DND-41 (cell line): Measurements from ENCODE around the gene ATP6V1B1.

Source experiments
- ATAC-seq: fragments of 200-7000 bp; cut with Tn5 transposase; 3 replicates; pipeline ENCODE4 v1.9.1; 2021; ENCODE audit warnings: low read depth; ENCODE audit not compliant: insufficient read depth
- DNase-seq: peaks from one replicate; pipeline ENCODE4 v3.0.0-alpha.2; 2020
- H2AFZ ChIP-seq: 2 replicates; pipeline ENCODE4 v1.6.0; 2012; ENCODE audit warnings: low read depth, low read length
- H3K27ac ChIP-seq: 2 replicates; pipeline ENCODE4 v1.5.1; 2012; ENCODE audit warnings: low read length, inconsistent platforms
- H3K27me3 ChIP-seq: fragments of 200-600 bp; sonication (generic); 2 replicates; pipeline ENCODE4 v1.6.0; 2012; ENCODE audit warnings: low read length, mild to moderate bottlenecking, inconsistent platforms; ENCODE audit not compliant: insufficient read depth, poor library complexity
- H3K36me3 ChIP-seq: 2 replicates; pipeline ENCODE4 v1.5.1; 2012; ENCODE audit warnings: low read length, inconsistent platforms; ENCODE audit not compliant: insufficient read depth
- H3K4me1 ChIP-seq: 2 replicates; pipeline ENCODE4 v1.5.1; 2012; ENCODE audit warnings: mild to moderate bottlenecking, low read length; ENCODE audit not compliant: insufficient read depth
- H3K4me2 ChIP-seq: 2 replicates; pipeline ENCODE4 v1.6.0; 2012; ENCODE audit warnings: mild to moderate bottlenecking, moderate library complexity, low read length, inconsistent platforms; ENCODE audit not compliant: insufficient read depth
- H3K4me3 ChIP-seq, 2 experiments: fragments of 200-600 bp in 1 of 2; shearing (Covaris generic) in 1 of 2; 2 replicates each; pipeline ENCODE4 v1.5.1; 2012 to 2016; ENCODE audit warnings: inconsistent platforms in 2 of 2, low read length in 2 of 2, mild to moderate bottlenecking in 2 of 2, low read depth in 1 of 2, moderate library complexity in 1 of 2
- H3K79me2 ChIP-seq: 2 replicates; pipeline ENCODE4 v1.6.0; 2012; ENCODE audit warnings: low read length, inconsistent platforms; ENCODE audit not compliant: insufficient read depth
- H3K9ac ChIP-seq: 2 replicates; pipeline ENCODE4 v1.6.0; 2012; ENCODE audit warnings: low read depth, mild to moderate bottlenecking, inconsistent platforms, low read length, moderate library complexity
- H3K9me3 ChIP-seq: 2 replicates; pipeline ENCODE4 v1.5.1; 2012; ENCODE audit warnings: low read length, moderate library complexity, mild to moderate bottlenecking, inconsistent platforms; ENCODE audit not compliant: insufficient read depth, severe bottlenecking
- H4K20me1 ChIP-seq: 2 replicates; pipeline ENCODE4 v1.6.0; 2012; ENCODE audit warnings: low read length; ENCODE audit not compliant: insufficient read depth
- CTCF ChIP-seq: IDR thresholded peaks from 2 replicates; pipeline ENCODE4 v1.5.1; 2012; ENCODE audit warnings: borderline replicate concordance, low read length, moderate library complexity, mild to moderate bottlenecking; ENCODE audit not compliant: poor library complexity, severe bottlenecking; ENCODE audit errors: extremely low read depth
- EZH2 ChIP-seq: IDR thresholded peaks from 3 replicates; pipeline ENCODE4 v1.6.1; 2012; ENCODE audit warnings: borderline replicate concordance, low read depth, mild to moderate bottlenecking, moderate library complexity, low read length, inconsistent platforms; ENCODE audit not compliant: severe bottlenecking

Gene ATP6V1B1

GRCh38 chr2:70935468-70936164, at the start of gene ATP6V1B1:
TSS of gene ATP6V1B1 (plus strand) at chr2:70935900. CDS start at chr2:70935955, 55 bp downstream.
- Histone ChIP-seq H3K79me2 (no peaks in the 10 kb centered on the region), H3K9me3 (no peaks in the 10 kb centered on the region), H4K20me1 (0 out of 2 replicates have a peak, but pooled peaks cover 3% of the 10 kb centered on the region), H3K27ac (no peak within 1 kb of the TSS), H3K4me1 (no peaks in the 10 kb centered on the region), H3K9ac (no peak within 1 kb of the TSS), H3K4me2 (no peak within 1 kb of the TSS), H3K4me3 (no peak within 1 kb of the TSS), H3K27me3 (no peaks in the 10 kb centered on the region), H2AFZ (no peak within 1 kb of the TSS), H3K36me3 (no peaks in the 10 kb centered on the region)
- no peak for TF ChIP-seq CTCF
- DNase-seq: no peak
- no peak for ATAC-seq

- no peak for DNase-seq
- H3K9me3 ChIP-seq: no peaks in the 10 kb centered on the region
- H3K9ac ChIP-seq: no peak overlapping the region
- H3K4me2 ChIP-seq: no peak overlapping the region
- no peaks in the 10 kb centered on the region for H3K27me3 ChIP-seq
- no peak for ATAC-seq
- H2AFZ ChIP-seq: no peak overlapping the region
- H3K27ac ChIP-seq: no peak overlapping the region
- no peaks in the 10 kb centered on the region for H3K4me1 ChIP-seq
- no peaks in the 10 kb centered on the region for H3K79me2 ChIP-seq
- no peaks in the 10 kb centered on the region for H3K36me3 ChIP-seq
- no peak for TF ChIP-seq CTCF
- no peak for TF ChIP-seq EZH2
- no peak overlapping the region for H3K4me3 ChIP-seq
- no peaks in the 10 kb centered on the region for H4K20me1 ChIP-seq
These were observed 49.1 kb upstream of the ATP6V1B1 start for GRCh38 chr2:70886541-70886987.

GRCh38 chr2:70887208-70887549, 48.5 kb upstream of the ATP6V1B1 start:
- no peaks in the 10 kb centered on the region for H4K20me1 ChIP-seq
- ATAC-seq: no peak
- no peaks in the 10 kb centered on the region for H3K9me3 ChIP-seq
- DNase-seq: no peak
- H3K9ac ChIP-seq: no peak overlapping the region
- TF ChIP-seq CTCF (no peak), EZH2 (no peak)
- no peaks in the 10 kb centered on the region for H3K4me1 ChIP-seq
- H3K4me3 ChIP-seq: no peak overlapping the region
- peaks cover 4% of the 10 kb centered on the region for H3K27me3 ChIP-seq
- H3K27ac ChIP-seq: no peak overlapping the region
- H3K4me2 ChIP-seq: no peak overlapping the region
- no peaks in the 10 kb centered on the region for H3K79me2 ChIP-seq
- H3K36me3 ChIP-seq: no peaks in the 10 kb centered on the region
- H2AFZ ChIP-seq: no peak overlapping the region
